Measurements from ENCODE around the gene NRP2.

NRP2 gene

DNA sequence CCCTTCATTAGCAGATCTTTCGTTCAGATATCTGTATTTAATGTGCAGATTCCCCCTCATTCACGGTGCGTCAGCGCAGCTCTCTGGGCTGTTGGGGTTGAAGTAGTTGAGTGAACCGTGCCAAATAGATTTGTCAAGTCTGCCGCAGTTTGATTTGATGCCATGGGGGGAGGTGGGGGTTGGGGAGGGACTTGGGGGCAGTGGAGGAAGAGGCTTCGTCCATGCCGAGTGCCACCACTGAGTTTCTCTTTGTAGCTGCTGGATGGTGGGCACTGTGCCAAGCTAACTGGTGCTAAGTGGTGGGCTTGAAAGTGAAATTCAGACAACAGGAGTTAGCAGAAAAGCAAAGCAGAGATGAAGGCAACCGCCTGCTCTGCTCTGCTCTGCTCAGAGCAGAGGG is 47.9 kb downstream of the NRP2 start:
- H3K27me3 Mint-ChIP-seq: no peaks in the 10 kb centered on the region
- no peak overlapping the region for H3K4me3 Mint-ChIP-seq
- H3K4me1 Mint-ChIP-seq (ENCODE audit: low read depth): peaks cover 37% of the 10 kb centered on the region
- intact Hi-C loops (cut with micrococcal nuclease): no loop called here
- H3K36me3 Mint-ChIP-seq (ENCODE audit: low read depth): peaks cover 99% of the 10 kb centered on the region
- H3K27ac Mint-ChIP-seq: no peak overlapping the region
- H3K9me3 Mint-ChIP-seq: no peaks in the 10 kb centered on the region

DNA sequence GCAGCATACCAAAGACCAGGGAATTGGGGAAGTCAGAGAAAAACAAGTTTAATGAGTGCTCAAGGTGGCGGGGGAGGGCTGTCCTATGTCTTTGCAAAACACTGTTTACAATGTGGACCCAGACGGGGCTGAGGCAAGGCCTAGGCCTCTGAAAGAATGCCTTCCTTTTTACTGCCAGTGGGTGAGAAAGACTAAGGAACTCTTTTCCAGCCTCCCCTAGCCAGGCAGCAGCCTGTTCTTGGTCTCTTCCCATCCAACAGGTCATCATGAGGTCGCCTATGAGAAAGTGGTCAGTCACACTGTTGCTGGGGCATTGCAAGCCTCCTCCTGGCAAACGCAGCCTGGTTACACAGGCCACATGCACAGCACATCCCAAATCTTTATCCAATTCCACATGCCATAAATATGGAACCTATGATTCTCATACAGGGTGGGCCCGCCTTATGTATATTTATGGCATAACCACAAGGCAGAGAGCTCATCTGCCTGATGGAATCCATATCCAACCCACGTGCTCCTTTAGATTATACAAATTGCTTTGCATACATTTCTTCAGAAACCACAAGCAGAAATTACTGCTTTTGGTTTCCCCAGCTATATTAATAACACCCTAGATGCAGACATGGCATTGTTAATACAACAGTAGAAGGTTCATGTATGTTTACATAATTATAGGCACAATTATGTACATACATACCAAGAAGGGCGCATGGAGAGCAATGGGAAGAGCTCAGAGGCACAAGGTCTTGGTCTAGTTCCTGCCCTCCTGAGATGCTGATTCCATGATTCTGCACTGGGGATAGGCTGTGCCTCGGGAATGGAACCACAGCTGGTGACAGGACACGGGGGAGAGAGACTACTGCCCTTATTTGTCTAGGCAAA is 48.6 kb downstream of the NRP2 start:
- intact Hi-C loops (cut with micrococcal nuclease): no loop called here
- Mint-ChIP-seq H3K36me3 (ENCODE audit: low read depth) (peaks cover 93% of the 10 kb centered on the region), H3K4me1 (ENCODE audit: low read depth) (peaks cover 37% of the 10 kb centered on the region), H3K27ac (no peak overlapping the region), H3K9me3 (no peaks in the 10 kb centered on the region), H3K27me3 (no peaks in the 10 kb centered on the region), H3K4me3 (no peak overlapping the region)

DNA sequence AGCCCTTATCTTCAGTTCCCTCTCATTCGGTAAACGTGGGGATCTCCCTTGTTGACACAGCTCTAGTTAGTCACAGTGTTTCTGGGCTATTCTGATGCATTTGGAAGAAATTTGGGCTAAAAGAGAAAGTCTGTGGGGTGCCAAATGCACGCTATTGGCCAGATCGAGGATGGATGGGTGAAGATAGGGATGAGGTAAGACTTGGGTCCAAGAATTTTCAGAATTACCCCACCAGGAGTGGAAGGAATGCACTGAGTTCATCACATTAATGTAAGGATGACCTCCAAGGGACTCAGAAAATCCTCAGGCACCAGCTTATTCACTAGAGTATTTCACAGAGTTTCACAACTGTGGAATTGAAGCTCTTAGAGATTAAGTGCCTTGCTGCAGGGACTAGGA is 49.3 kb downstream of the NRP2 start:
- no peaks in the 10 kb centered on the region for H3K9me3 Mint-ChIP-seq
- H3K36me3 Mint-ChIP-seq (ENCODE audit: low read depth): peaks cover 90% of the 10 kb centered on the region
- H3K4me1 Mint-ChIP-seq (ENCODE audit: low read depth): peaks cover 37% of the 10 kb centered on the region
- intact Hi-C loops (cut with micrococcal nuclease): no loop called here
- H3K27me3 Mint-ChIP-seq: no peaks in the 10 kb centered on the region
- H3K27ac Mint-ChIP-seq: no peak overlapping the region
- H3K4me3 Mint-ChIP-seq: no peak overlapping the region

DNA sequence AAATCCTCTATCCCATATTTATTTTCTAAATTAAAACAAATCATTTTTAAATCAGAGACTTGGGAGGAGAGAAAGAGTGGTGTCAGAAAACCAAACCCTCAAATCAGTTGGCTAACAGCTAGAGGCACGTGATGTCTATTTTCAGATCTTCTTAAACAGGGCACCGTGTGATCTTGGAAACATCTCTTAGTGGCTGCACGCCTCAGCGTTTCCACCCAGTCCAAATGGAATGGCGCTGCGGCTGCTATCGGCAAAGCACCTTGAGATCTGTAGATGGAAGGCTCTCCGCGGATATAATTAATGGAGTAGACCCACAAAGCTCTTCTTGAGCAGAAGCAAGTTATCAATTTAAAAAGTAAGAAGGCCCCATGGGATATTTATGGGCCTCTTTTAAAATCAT is 50.0 kb downstream of the NRP2 start:
- Mint-ChIP-seq H3K4me1 (ENCODE audit: low read depth) (peaks cover 38% of the 10 kb centered on the region), H3K27ac (no peak overlapping the region), H3K4me3 (no peak overlapping the region), H3K27me3 (no peaks in the 10 kb centered on the region), H3K9me3 (no peaks in the 10 kb centered on the region), H3K36me3 (ENCODE audit: low read depth) (peaks cover 90% of the 10 kb centered on the region)
- intact Hi-C loops (cut with micrococcal nuclease): no loop called here

DNA sequence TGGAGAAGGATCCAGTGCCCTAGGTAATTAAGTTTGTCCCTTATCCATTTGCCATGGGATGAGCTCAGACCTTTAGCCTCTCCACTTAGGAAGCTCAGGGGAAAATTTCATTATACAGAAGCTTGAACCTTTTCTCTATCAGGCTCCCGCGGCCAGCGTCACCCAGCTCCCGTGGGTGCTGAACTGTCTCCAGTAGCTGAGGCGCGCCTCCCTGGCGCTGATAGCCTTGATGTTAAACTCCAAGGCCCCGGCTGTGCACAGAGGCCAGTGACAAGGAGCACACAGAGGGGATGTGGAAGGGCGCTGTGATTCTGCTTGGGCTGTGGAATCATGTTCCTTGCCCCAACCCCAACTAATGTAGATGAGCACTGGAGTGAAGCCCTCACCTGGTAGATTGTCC is 50.8 kb downstream of the NRP2 start:
- Mint-ChIP-seq H3K27me3 (no peaks in the 10 kb centered on the region), H3K36me3 (ENCODE audit: low read depth) (peaks cover 90% of the 10 kb centered on the region), H3K4me3 (no peak overlapping the region), H3K4me1 (ENCODE audit: low read depth) (peaks cover 43% of the 10 kb centered on the region), H3K9me3 (no peaks in the 10 kb centered on the region), H3K27ac (peak overlapping the region; percentile 65)
- intact Hi-C loops (cut with micrococcal nuclease): no loop called here

- peaks cover 90% of the 10 kb centered on the region for H3K36me3 Mint-ChIP-seq (ENCODE audit: low read depth)
- peaks cover 47% of the 10 kb centered on the region for H3K4me1 Mint-ChIP-seq (ENCODE audit: low read depth)
- peaks cover 3% of the 10 kb centered on the region for H3K27me3 Mint-ChIP-seq
- intact Hi-C loops (cut with micrococcal nuclease): no loop called here
- H3K4me3 Mint-ChIP-seq: no peak overlapping the region
- H3K27ac Mint-ChIP-seq: peak overlapping the region; percentile 65
- no peaks in the 10 kb centered on the region for H3K9me3 Mint-ChIP-seq
These were observed 51.3 kb downstream of the NRP2 start for GRCh38 chr2:205733648-205734047.

DNA sequence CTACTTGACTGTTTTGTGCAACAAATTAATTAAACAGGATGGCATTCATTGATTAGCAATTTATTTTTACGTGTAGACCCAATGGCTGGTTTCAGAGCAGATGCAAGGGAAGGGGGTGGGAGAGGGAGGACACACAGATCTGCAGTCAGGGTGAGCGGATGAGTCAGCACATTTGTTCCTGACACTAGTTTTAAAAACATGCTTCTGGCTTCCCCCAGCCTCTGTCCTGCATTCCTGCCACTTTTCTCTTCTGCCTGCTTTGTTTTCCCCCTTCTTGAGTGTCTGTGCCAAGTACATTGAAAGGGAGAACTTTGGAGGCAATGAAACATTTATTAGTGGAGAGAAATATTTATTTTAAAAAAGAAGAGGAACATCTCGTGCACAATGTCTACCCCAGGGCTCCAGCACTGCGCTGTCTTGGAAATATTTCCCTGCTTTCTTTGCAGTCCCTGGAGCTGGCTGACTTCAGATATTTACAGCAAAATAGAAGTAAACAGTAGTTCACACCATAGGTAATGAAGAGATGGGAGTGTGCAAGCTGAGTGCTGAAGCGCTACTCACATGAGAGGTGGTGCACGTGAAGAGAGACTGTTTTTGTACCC is 52.2 kb downstream of the NRP2 start:
- no peak overlapping the region for H3K4me3 Mint-ChIP-seq
- H3K27me3 Mint-ChIP-seq: peaks cover 4% of the 10 kb centered on the region
- peaks cover 47% of the 10 kb centered on the region for H3K4me1 Mint-ChIP-seq (ENCODE audit: low read depth)
- H3K9me3 Mint-ChIP-seq: no peaks in the 10 kb centered on the region
- intact Hi-C loops (cut with micrococcal nuclease): no loop called here
- peaks cover 90% of the 10 kb centered on the region for H3K36me3 Mint-ChIP-seq (ENCODE audit: low read depth)
- peak overlapping the region; percentile 65 for H3K27ac Mint-ChIP-seq

DNA sequence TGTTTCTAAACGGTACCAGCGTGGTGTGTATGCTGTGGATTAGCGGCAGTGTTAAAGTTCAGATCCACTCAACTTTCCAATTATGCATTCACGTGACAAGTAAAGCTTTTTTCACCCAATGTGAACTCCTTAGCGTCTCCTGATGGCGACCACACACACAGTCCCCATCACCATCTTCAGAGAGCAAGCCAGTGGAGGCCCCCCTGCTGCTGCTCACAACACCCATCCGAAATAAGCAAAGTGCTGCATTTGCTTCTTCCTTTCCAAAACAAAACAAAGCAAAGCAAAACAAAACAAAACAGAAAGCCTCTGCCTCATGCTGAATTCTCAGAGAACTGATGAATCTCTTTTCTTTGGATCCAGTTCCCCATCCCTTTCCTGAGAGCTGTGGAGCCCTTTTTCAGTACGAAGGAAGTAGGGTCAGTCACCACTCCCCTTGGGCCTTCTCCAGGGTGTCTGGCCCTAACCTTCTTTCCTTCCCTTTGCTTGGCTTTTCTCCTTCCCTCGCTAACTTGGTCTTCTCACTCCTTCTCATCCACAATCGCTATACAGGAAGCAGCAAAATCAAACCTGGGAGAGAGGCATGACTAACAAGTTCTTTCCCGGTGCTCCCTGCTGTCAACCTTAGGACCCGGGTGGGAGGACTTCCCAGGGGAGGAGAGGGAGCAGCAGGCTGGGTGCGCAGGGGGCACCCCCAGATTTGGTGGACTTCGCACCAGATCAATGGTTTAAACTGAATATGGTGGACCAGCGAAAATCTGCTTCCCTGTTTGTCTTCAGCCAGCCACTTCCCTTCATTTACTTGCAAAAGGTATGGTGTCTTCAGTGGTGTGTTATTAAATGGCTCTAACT is 56.0 kb downstream of the NRP2 start:
- peaks cover 11% of the 10 kb centered on the region for H3K27me3 Mint-ChIP-seq
- H3K9me3 Mint-ChIP-seq: no peaks in the 10 kb centered on the region
- H3K4me1 Mint-ChIP-seq (ENCODE audit: low read depth): peaks cover 31% of the 10 kb centered on the region
- H3K36me3 Mint-ChIP-seq (ENCODE audit: low read depth): peaks cover 91% of the 10 kb centered on the region
- no peak overlapping the region for H3K27ac Mint-ChIP-seq
- no peak overlapping the region for H3K4me3 Mint-ChIP-seq
- intact Hi-C loops (cut with micrococcal nuclease): no loop called here

GRCh38 chr2:205739620-205740019 is 57.3 kb downstream of the NRP2 start:
- H3K4me3 Mint-ChIP-seq: no peak overlapping the region
- H3K4me1 Mint-ChIP-seq (ENCODE audit: low read depth): peaks cover 19% of the 10 kb centered on the region
- H3K27me3 Mint-ChIP-seq: peaks cover 11% of the 10 kb centered on the region
- H3K27ac Mint-ChIP-seq: no peak overlapping the region
- H3K36me3 Mint-ChIP-seq (ENCODE audit: low read depth): peaks cover 91% of the 10 kb centered on the region
- intact Hi-C loops (cut with micrococcal nuclease): no loop called here
- H3K9me3 Mint-ChIP-seq: no peaks in the 10 kb centered on the region

DNA sequence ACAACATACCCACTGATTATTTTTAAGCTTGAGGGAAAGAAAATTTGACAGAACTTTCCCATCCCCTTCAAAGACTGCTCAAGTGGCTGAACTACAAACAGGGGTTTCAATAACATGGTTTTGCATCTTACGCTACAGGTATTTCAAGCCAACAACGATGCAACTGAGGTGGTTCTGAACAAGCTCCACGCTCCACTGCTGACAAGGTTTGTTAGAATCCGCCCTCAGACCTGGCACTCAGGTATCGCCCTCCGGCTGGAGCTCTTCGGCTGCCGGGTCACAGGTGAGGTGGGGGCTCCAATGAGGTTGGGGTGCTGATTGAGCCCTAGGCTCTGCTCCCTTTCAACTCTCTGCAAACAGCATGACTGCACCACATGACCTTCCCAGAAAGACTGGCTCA is 58.1 kb downstream of the NRP2 start:
- intact Hi-C loops (cut with micrococcal nuclease): no loop called here
- Mint-ChIP-seq H3K9me3 (no peaks in the 10 kb centered on the region), H3K36me3 (ENCODE audit: low read depth) (peaks cover 91% of the 10 kb centered on the region), H3K27ac (no peak overlapping the region), H3K4me3 (no peak overlapping the region), H3K27me3 (peaks cover 11% of the 10 kb centered on the region), H3K4me1 (ENCODE audit: low read depth) (peaks cover 16% of the 10 kb centered on the region)

DNA sequence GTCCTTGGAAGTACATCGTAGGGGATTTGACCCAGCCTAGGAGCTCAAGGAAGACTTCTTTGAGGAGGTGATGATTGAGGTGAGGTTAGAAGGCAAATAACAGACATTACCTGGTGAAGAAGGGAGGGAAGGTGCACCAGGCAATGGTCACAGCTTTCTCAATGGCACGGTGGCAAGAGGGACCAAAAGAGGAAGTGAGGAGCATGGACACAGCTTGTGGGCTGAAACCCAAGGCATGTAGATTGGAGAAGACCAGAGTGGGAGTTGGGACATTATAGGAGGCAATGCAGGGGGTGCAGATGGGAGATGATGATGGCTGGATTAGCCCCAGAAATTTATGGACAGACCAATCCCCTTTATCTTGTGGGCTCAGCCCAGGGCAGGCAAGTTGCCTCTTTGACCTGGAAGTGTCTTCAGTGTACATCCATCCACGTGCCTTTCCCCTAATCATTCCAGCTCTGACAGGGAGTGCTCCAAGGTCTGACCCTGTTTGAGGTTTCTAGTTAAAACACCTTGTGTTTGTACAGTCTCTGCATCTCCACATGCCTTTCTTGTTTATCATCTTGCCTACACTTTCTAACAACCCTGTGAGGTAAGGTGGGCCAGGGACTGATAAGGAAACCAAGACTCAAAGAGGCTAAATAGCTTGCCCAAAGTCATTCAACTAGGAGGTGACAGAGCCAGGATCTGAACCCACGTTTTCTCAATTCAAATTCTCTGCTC is 59.1 kb downstream of the NRP2 start:
- Mint-ChIP-seq H3K27ac (no peak overlapping the region), H3K4me1 (ENCODE audit: low read depth) (peaks cover 16% of the 10 kb centered on the region), H3K4me3 (no peak overlapping the region), H3K36me3 (ENCODE audit: low read depth) (peaks cover 100% of the 10 kb centered on the region), H3K27me3 (peaks cover 11% of the 10 kb centered on the region), H3K9me3 (no peaks in the 10 kb centered on the region)
- intact Hi-C loops (cut with micrococcal nuclease): no loop called here

DNA sequence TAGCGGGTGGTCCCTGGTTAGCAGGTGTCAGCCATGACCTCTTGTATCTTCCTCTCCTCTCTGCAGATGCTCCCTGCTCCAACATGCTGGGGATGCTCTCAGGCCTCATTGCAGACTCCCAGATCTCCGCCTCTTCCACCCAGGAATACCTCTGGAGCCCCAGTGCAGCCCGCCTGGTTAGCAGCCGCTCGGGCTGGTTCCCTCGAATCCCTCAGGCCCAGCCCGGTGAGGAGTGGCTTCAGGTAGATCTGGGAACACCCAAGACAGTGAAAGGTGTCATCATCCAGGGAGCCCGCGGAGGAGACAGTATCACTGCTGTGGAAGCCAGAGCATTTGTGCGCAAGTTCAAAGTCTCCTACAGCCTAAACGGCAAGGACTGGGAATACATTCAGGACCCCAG is 60.8 kb downstream of the NRP2 start:
- Mint-ChIP-seq H3K9me3 (no peaks in the 10 kb centered on the region), H3K27me3 (peaks cover 13% of the 10 kb centered on the region), H3K36me3 (ENCODE audit: low read depth) (peaks cover 100% of the 10 kb centered on the region), H3K4me1 (ENCODE audit: low read depth) (peaks cover 10% of the 10 kb centered on the region), H3K4me3 (no peak overlapping the region), H3K27ac (no peak overlapping the region)
- intact Hi-C loops (cut with micrococcal nuclease): no loop called here

- H3K27ac Mint-ChIP-seq: no peak overlapping the region
- H3K4me1 Mint-ChIP-seq (ENCODE audit: low read depth): peaks cover 5% of the 10 kb centered on the region
- H3K36me3 Mint-ChIP-seq (ENCODE audit: low read depth): peaks cover 100% of the 10 kb centered on the region
- no peak overlapping the region for H3K4me3 Mint-ChIP-seq
- intact Hi-C loops (cut with micrococcal nuclease): no loop called here
- H3K27me3 Mint-ChIP-seq: peaks cover 9% of the 10 kb centered on the region
- no peaks in the 10 kb centered on the region for H3K9me3 Mint-ChIP-seq
These were observed 61.8 kb downstream of the NRP2 start for GRCh38 chr2:205744074-205744591.

All from dendritic cell treated with granulocyte-macrophage colony-stimulating factor and Interleukin-4, amounts not matched to agents 40 ng/mL and 50 ng/mL, for 4 days (primary cell).